ENCODE measurements around the gene MYCL. TPM values are rescaled to one million over a fixed set of nuclear protein-coding genes. Genes with fewer than 3 reads are reported as not detected.

MYCL gene
- total RNA-seq, 2 experiments from 2014 or later: 0.07 TPM; not detected in 1

DNA sequence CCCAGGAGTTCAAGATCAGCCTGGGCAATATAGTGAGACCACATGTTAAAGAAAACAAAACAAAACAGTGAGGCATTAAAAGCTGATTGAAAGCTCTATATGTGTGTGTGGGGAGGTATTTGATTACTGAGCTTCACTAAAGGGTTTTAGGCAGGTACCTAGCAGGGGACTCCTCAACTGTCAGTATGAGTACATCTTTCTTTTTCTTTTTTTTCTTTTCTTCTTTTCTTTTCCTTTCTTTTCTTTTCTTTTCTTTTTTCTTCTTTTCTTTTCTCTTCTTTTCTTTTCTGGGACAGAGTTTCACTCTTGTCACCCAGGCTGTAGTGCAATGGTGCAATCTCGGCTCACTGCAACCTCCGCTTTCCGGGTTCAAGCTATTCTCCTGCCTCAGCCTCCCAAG is 8.5 kb upstream of the MYCL start:
- intact Hi-C loops (cut with micrococcal nuclease): no loop called here
- POLR2A ChIA-PET: no interaction called here

GRCh38 chr1:39908534-39908933 is 6.8 kb upstream of the MYCL start:
- peaks cover 12% of the 10 kb centered on the region for H3K9me3 Mint-ChIP-seq
- peaks cover 8% of the 10 kb centered on the region for H3K36me3 Mint-ChIP-seq
- CTCF ChIA-PET: interaction anchor here (0.8 to 3.2 kb wide), 3 partner anchors 11 to 124 kb away, joined by 3 to 15 read pairs (median 3); no protein-coding TSS in a partner anchor
- H3K4me1 Mint-ChIP-seq (ENCODE audit: low read depth): no peaks in the 10 kb centered on the region
- H3K27ac Mint-ChIP-seq: no peak overlapping the region
- H3K27me3 Mint-ChIP-seq: peaks cover 27% of the 10 kb centered on the region
- intact Hi-C loops (cut with micrococcal nuclease): no loop called here
- no peak for DNase-seq
- POLR2A ChIA-PET: no interaction called here
- no peak overlapping the region for H3K4me3 Mint-ChIP-seq

More for the DNA sequence above, 8.5 kb upstream of the MYCL start:
- no peak overlapping the region for H3K27ac Mint-ChIP-seq
- DNase-seq: no peak
- H3K4me3 Mint-ChIP-seq: no peak overlapping the region
- peaks cover 8% of the 10 kb centered on the region for H3K36me3 Mint-ChIP-seq
- peaks cover 12% of the 10 kb centered on the region for H3K9me3 Mint-ChIP-seq
- CTCF ChIA-PET: interaction anchor here (0.6 to 3.2 kb wide), 3 partner anchors 9 to 296 kb away, joined by 3 to 15 read pairs (median 7); no protein-coding TSS in a partner anchor
- H3K27me3 Mint-ChIP-seq: peaks cover 20% of the 10 kb centered on the region
- no peaks in the 10 kb centered on the region for H3K4me1 Mint-ChIP-seq (ENCODE audit: low read depth)

- peaks cover 35% of the 10 kb centered on the region for H3K27me3 Mint-ChIP-seq
- H3K27ac Mint-ChIP-seq: no peak overlapping the region
- H3K4me1 Mint-ChIP-seq (ENCODE audit: low read depth): no peaks in the 10 kb centered on the region
- intact Hi-C loops (cut with micrococcal nuclease): no loop called here
- CTCF ChIA-PET: interaction anchor here (0.8 to 1.3 kb wide), 2 partner anchors 12 to 125 kb away, joined by 3 read pairs; no protein-coding TSS in a partner anchor
- DNase-seq: no peak
- POLR2A ChIA-PET: no interaction called here
- H3K4me3 Mint-ChIP-seq: no peak overlapping the region
- H3K9me3 Mint-ChIP-seq: peaks cover 12% of the 10 kb centered on the region
- H3K36me3 Mint-ChIP-seq: peaks cover 8% of the 10 kb centered on the region
Measured at GRCh38 chr1:39907528-39908453, 6.1 kb upstream of the MYCL start.

- Mint-ChIP-seq H3K36me3 (peaks cover 8% of the 10 kb centered on the region), H3K27me3 (peaks cover 41% of the 10 kb centered on the region), H3K4me3 (no peak overlapping the region), H3K27ac (no peak overlapping the region), H3K4me1 (ENCODE audit: low read depth) (peaks cover 6% of the 10 kb centered on the region), H3K9me3 (peaks cover 12% of the 10 kb centered on the region)
- no peak for DNase-seq
- POLR2A ChIA-PET: no interaction called here
- CTCF ChIA-PET: no interaction called here
- intact Hi-C loops (cut with micrococcal nuclease): no loop called here
Measured at GRCh38 chr1:39905172-39905571, 3.5 kb upstream of the MYCL start.

DNA sequence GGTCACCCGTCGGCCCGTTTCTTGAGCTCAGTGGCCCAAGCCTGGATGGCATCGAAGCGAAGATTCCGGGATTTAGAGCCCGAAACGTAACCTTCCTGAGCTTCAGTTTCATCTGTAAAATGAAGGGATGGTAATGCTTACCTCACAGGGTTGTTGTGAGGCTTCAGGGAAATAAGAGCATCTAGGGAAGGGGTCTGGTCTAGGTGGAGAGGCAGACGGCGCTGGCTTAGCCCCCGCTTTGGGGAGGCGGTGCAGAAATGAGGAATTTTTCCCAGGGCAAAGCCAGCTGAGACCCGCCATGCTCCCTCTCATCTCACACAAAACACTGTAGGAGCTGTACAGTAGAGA is 717 bp upstream of the MYCL start:
- Mint-ChIP-seq H3K9me3 (no peaks in the 10 kb centered on the region), H3K4me1 (ENCODE audit: low read depth) (peaks cover 6% of the 10 kb centered on the region), H3K27me3 (peaks cover 43% of the 10 kb centered on the region), H3K4me3 (peak overlapping the region; percentile 61), H3K36me3 (peaks cover under 1% of the 10 kb centered on the region), H3K27ac (no peak overlapping the region)
- ChIA-PET POLR2A (interaction anchor here (1.0 to 2.4 kb wide), 2 partner anchors 53 to 57 kb away, joined by 5 to 9 read pairs; partner anchors contain the start of gene MFSD2A), CTCF (interaction anchor here (0.6 to 5.4 kb wide), 42 partner anchors 9 to 528 kb away, joined by 3 to 104 read pairs (median 4); partner anchors contain the start of genes MFSD2A and TRIT1)
- no peak for DNase-seq
- intact Hi-C loops (cut with micrococcal nuclease): loop anchor here (1.0 to 5.0 kb wide), 3 partner anchors 55 to 85 kb away; partner anchors contain the start of gene MFSD2A

DNA sequence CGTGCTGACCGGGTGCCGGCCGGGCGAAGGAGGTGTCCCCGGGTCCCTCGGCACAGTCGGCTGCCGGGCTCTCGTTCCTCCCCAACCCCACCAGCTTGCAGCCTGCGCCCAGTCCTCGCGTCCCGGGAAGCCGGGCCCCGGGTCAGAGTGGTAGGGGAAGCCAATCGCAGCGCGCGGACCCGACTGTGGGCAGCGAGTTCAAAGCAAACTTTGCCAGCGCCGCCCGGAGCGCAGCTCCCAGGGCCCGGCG is 328 bp downstream of the MYCL start:
- Mint-ChIP-seq H3K9me3 (no peaks in the 10 kb centered on the region), H3K27me3 (peaks cover 42% of the 10 kb centered on the region), H3K4me3 (no peak overlapping the region), H3K4me1 (ENCODE audit: low read depth) (peaks cover 6% of the 10 kb centered on the region), H3K27ac (no peak overlapping the region), H3K36me3 (no peaks in the 10 kb centered on the region)
- POLR2A ChIA-PET: interaction anchor here (0.6 to 2.4 kb wide), 3 partner anchors 55 to 59 kb away, joined by 3 to 9 read pairs (median 4); no protein-coding TSS in a partner anchor
- intact Hi-C loops (cut with micrococcal nuclease): loop anchor here (5.0 kb wide), 2 partner anchors 56 to 71 kb away; partner anchors contain the start of gene MFSD2A
- DNase-seq: no peak
- CTCF ChIA-PET: interaction anchor here (0.5 to 5.4 kb wide), 18 partner anchors 8 to 295 kb away, joined by 3 to 104 read pairs (median 10); partner anchors contain the start of genes MFSD2A and TRIT1

- intact Hi-C loops (cut with micrococcal nuclease): loop anchor here (5.0 kb wide), 2 partner anchors 56 to 71 kb away; partner anchors contain the start of gene MFSD2A
- Mint-ChIP-seq H3K36me3 (no peaks in the 10 kb centered on the region), H3K27ac (no peak overlapping the region), H3K9me3 (no peaks in the 10 kb centered on the region), H3K4me1 (ENCODE audit: low read depth) (peaks cover 6% of the 10 kb centered on the region), H3K4me3 (peak overlapping the region; percentile 46), H3K27me3 (peaks cover 40% of the 10 kb centered on the region)
- CTCF ChIA-PET: interaction anchor here (1.2 to 5.4 kb wide), 9 partner anchors 14 to 138 kb away, joined by 3 to 104 read pairs (median 15); partner anchors contain the start of gene TRIT1
- DNase-seq: no peak
- POLR2A ChIA-PET: interaction anchor here (0.6 to 2.4 kb wide), 3 partner anchors 55 to 58 kb away, joined by 3 to 9 read pairs (median 4); no protein-coding TSS in a partner anchor
Measured at GRCh38 chr1:39900662-39901463, 854 bp downstream of the MYCL start.

DNA sequence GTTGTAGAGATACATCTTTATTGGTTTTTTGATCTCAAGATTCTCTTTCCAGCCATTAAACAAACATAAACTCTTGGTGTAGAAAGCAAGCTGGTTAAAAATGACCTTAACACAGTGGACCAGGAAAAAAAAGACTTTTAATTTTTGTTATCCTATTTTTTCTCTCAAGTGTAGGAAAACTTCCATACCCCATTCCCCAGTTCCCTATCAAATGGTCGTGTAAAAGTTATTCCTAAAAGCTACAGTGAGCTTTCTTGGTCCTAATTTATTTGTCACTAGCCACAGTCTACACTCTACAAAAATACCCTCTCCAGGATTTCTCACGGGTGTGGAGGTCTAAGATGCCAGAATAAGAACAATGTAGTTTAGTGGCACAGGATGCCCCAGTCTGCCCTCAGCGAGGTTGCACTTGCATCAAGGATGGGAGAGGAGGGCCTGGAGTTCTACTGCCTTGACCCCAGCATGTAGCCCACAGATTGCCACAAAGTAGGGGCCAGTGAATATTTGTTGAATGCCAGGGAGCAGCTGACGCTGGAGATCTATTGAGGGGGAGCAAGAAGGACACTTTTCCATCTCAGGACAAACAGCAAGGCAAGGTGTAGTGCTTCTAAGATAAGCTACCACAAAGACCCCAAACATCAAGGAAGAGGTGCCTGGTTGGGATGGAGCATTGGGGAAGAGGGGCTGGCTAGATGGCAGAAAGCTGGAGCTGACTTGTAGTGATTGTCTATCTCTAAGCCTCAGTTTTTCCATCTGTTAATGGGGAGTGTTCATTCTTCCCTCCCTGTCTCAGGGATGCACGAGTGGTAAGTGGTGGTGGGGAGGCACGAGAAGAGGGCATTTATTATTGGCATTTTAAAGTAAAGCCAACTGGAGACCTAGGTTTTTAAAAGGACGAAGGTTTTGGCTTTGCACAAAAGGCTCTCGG is 1.8 kb downstream of the MYCL start:
- no peak for DNase-seq
- intact Hi-C loops (cut with micrococcal nuclease): loop anchor here (5.0 kb wide), 2 partner anchors 57 to 72 kb away; partner anchors contain the start of gene MFSD2A
- Mint-ChIP-seq H3K36me3 (no peaks in the 10 kb centered on the region), H3K4me1 (ENCODE audit: low read depth) (peaks cover 6% of the 10 kb centered on the region), H3K9me3 (no peaks in the 10 kb centered on the region), H3K4me3 (no peak overlapping the region), H3K27me3 (peaks cover 37% of the 10 kb centered on the region), H3K27ac (no peak overlapping the region)
- ChIA-PET CTCF (interaction anchor here (1.4 to 5.4 kb wide), 3 partner anchors 49 to 82 kb away, joined by 4 to 104 read pairs (median 38); no protein-coding TSS in a partner anchor), POLR2A (interaction anchor here (2.4 kb wide), 1 partner anchor 54 kb away, joined by 9 read pairs; no protein-coding TSS in a partner anchor)

- Mint-ChIP-seq H3K27ac (no peak overlapping the region), H3K27me3 (peaks cover 36% of the 10 kb centered on the region), H3K4me3 (no peak overlapping the region), H3K9me3 (no peaks in the 10 kb centered on the region), H3K4me1 (ENCODE audit: low read depth) (peaks cover 6% of the 10 kb centered on the region), H3K36me3 (no peaks in the 10 kb centered on the region)
- no peak for DNase-seq
- ChIA-PET CTCF (interaction anchor here (0.8 to 5.4 kb wide), 4 partner anchors 20 to 81 kb away, joined by 3 to 104 read pairs (median 4); no protein-coding TSS in a partner anchor), POLR2A (no interaction called here)
- intact Hi-C loops (cut with micrococcal nuclease): no loop called here
Measured at GRCh38 chr1:39898648-39899603, 2.8 kb downstream of the MYCL start.

GRCh38 chr1:39898191-39898590 is 3.5 kb downstream of the MYCL start:
- POLR2A ChIA-PET: no interaction called here
- no peak for DNase-seq
- Mint-ChIP-seq H3K27ac (no peak overlapping the region), H3K27me3 (peaks cover 38% of the 10 kb centered on the region), H3K9me3 (no peaks in the 10 kb centered on the region), H3K4me1 (ENCODE audit: low read depth) (peaks cover 6% of the 10 kb centered on the region), H3K4me3 (no peak overlapping the region), H3K36me3 (no peaks in the 10 kb centered on the region)
- CTCF ChIA-PET: interaction anchor here (0.8 to 5.4 kb wide), 4 partner anchors 21 to 81 kb away, joined by 3 to 104 read pairs (median 4); no protein-coding TSS in a partner anchor
- intact Hi-C loops (cut with micrococcal nuclease): no loop called here

Measured in activated CD4-positive, alpha-beta memory T cell treated with anti-CD3 and anti-CD28 coated beads for 36 hours (primary cell).